Measurements from ENCODE around the gene RMDN2.

DNA sequence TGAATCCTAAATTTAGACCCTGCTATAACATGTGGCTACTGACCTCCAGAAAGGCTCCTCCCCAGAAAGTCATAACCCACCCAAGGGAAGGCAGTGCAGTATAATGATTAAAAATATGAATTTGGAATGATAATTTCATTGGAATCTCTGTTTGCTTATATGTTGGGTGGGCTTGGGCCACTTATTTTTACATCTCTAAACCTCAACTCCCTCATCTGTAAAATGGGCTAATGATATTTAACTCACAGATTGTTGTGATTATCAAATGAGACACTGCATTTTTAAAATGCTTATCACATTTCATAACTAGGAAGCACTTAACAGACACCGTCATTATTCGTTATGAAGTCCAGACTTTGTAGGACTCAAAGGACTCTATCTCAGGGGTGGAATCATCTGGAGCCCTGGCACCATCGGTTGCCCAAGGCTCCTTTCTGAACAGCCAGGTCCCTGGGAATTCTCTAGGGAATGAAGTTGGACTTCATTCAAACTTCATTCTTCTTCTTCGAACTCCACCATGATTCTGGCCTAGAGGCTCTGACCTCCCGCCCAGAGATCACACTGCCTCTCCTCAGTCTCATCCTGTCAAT lies 33.1 kb upstream of the RMDN2 start:
- TF ChIP-seq, protein P1, sequence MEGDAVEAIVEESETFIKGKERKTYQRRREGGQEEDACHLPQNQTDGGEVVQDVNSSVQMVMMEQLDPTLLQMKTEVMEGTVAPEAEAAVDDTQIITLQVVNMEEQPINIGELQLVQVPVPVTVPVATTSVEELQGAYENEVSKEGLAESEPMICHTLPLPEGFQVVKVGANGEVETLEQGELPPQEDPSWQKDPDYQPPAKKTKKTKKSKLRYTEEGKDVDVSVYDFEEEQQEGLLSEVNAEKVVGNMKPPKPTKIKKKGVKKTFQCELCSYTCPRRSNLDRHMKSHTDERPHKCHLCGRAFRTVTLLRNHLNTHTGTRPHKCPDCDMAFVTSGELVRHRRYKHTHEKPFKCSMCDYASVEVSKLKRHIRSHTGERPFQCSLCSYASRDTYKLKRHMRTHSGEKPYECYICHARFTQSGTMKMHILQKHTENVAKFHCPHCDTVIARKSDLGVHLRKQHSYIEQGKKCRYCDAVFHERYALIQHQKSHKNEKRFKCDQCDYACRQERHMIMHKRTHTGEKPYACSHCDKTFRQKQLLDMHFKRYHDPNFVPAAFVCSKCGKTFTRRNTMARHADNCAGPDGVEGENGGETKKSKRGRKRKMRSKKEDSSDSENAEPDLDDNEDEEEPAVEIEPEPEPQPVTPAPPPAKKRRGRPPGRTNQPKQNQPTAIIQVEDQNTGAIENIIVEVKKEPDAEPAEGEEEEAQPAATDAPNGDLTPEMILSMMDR (IDR thresholded peaks at IDR 0.05; ENCODE audit: low read depth, low read length), result no peak
- TF ChIP-seq POLR2A (IDR thresholded peaks at IDR 0.05; ENCODE audit: extremely low read depth, insufficient read length), result no peak
- TF ChIP-seq, protein P2, sequence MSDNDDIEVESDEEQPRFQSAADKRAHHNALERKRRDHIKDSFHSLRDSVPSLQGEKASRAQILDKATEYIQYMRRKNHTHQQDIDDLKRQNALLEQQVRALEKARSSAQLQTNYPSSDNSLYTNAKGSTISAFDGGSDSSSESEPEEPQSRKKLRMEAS (IDR thresholded peaks at IDR 0.05; ENCODE audit: low read depth, low read length), result no peak

Data from NB4 (cell line).